GM19240 (cell line): ENCODE measurements around the gene PITPNC1.
"Not testable (repeated sequence)": the region's sequence is repeated elsewhere in the genome, so short reads cannot be mapped to it uniquely, and the experiment has no call there.

Experiments used
- DNase-seq: peaks from one replicate; pipeline ENCODE4 v3.0.0; 2011; ENCODE audit warnings: low spot score; ENCODE audit not compliant: insufficient read length

PITPNC1 gene

DNA sequence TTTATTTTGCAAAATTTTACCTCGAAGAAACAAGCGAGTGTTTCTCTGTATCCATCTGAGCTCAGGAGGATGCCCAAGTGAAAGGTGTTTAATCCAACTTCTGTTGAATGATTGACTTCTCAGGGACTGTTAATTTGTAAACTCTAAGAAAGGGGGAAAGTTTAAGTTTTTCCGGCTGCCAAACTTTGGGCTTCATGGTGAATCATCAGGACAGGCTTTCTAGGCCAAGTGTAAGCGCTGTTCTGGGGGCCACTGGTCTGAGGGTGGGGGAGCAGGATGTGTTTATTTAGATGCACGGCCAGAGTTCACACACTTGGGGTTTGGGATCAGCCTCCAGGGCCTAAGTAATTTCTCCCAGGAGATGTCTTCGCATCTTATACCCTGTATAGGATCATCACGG is 110.4 kb downstream of the PITPNC1 start:
- DNase-seq = no peak

DNA sequence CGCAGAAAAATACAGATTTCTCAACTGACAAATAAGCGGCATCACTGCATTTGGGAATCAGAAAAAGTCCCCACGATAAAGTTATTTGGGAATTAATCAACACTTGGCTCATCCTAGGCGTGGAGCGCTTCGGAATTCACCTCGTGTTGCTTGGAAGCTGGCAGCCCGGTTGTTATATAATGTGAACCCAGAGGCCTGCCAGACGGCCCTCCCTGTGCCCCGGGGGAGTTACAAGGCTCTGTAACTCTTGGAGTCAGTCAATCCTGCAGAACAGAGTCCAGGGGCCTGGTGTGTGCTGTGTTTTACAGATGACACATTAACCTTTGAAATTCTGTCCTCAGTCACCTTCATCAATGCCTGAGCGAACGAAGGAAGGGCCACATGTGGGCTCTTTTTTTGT is 111.1 kb downstream of the PITPNC1 start:
- DNase-seq = no peak

DNA sequence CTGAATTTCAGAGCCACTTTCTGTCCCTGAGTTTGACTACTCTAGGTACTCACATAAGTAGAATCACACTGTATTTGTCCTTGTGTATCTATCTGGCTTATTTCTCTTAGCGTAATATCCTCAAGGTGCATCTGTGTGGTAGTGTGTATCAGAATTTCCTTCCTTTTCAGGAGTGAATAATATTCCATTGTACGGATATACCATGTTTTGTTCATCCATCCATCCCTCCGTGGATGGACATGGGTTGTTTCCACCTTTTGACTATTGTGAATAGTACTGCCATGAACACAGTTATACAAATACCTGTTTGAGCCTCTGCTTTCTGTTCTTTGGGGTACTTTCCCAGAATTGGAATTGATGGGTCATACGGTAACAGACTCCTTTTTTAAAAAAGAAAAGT is 111.7 kb downstream of the PITPNC1 start:
- DNase-seq = no peak

DNA sequence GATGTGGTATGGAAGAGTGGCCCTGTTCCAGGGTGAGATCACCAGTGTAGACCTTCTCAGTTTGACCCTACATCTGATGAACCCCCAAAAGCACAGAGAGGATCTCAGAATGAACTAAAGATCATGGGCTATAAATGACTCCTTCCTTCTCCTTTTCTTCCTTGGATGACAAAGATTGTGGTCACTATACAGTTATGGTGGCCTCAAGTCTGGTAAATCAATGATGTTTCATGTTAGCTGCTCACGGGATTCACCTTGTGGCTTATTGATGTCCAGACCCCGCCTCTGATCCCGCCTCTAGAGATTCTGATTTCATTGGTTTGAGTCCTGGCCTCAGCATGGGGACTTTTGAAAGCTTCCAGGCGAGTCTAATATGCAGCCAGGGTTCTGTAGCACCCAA is 112.2 kb downstream of the PITPNC1 start:
- no peak for DNase-seq

DNA sequence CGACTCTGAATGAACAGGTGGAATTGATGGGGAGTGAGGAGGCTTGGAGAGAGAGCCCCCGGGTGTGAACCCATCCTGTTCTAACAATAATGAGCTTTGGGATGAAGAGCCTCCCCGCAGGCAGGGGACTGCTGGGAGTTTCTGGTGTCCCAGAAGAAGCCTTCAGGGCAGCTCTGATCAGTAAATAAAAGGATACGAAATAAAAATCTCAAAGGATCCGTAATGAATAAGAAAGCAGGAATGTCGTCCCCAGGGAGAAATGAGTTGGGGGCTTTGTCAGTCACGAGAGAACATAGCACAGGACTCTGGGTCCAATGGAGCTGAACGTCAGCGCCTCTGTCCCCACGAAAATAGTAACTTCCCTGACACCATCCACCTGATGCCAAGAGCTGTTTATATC is 113.4 kb downstream of the PITPNC1 start:
- DNase-seq = no peak

DNA sequence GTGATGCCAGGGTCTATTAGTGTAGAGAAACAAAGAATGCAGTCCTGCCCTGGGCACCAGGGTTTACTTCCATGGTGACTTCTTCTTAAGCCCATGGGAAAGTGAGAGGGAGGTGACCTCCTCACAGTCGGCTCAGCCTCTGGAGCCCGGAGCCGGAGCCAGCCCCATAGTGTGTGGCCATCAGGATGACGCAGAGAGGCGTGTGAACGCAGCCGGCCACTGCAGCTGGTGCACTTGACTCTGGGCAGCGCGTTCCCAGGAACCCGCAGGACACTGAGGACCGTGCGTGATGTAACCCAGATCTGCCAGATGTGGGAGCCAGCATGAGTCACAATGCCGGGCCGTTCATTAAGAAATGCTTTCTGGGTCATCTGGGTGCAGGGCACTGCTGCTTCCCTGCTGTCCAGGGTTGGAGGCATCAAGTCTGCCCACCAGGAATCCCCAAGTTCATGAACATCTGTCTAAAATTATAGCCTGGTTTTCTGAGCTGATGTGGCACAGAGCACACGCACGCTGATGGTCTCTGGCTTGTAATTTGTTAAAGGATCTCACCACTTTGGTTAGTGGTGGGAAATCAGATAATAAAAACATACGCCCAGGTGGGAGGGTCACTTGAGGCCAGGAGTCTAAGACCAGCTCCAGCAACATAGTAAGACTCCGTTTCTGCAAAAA is 114.1 kb downstream of the PITPNC1 start:
- no peak for DNase-seq

DNA sequence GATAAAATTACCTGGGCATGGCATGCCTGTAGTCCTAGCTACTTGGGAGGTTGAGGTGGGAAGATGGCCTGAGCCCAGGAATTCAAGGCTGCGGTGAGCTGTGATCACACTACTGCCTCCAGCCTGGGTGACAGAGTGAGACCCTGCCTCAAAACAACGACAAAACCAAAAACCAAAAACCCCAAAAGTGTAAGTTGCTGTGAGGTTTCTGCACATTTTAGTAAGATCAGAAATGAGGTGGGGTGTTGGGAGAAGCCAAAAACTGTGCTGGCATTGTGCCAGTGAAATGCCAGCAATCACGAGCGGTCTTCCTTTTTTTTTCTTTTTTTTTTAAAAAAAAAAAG is 114.6 kb downstream of the PITPNC1 start:
- DNase-seq = no peak

DNA sequence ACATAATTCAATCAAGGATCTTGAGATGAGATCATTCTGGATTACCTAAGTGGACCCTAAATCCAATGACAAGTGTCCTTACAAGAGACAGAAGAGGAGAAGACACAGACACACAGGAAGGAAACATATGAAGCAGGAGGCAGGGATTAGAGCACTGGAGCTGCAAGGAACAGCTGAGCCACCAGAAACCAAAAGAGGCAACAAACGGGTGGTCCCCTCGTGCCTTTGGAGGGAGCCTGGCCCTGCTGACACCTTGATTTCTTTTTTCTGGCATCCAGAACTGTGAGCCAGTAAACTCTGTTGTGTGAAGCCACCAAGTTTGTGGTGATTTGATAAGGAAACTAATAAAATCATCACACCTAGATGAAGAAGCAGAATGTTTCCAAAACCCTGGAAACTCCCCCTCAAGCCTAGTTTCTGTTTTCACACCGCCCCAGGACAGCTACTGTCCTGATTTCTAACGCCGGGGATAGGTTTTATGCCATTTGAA is 115.2 kb downstream of the PITPNC1 start:
- no peak for DNase-seq

DNA sequence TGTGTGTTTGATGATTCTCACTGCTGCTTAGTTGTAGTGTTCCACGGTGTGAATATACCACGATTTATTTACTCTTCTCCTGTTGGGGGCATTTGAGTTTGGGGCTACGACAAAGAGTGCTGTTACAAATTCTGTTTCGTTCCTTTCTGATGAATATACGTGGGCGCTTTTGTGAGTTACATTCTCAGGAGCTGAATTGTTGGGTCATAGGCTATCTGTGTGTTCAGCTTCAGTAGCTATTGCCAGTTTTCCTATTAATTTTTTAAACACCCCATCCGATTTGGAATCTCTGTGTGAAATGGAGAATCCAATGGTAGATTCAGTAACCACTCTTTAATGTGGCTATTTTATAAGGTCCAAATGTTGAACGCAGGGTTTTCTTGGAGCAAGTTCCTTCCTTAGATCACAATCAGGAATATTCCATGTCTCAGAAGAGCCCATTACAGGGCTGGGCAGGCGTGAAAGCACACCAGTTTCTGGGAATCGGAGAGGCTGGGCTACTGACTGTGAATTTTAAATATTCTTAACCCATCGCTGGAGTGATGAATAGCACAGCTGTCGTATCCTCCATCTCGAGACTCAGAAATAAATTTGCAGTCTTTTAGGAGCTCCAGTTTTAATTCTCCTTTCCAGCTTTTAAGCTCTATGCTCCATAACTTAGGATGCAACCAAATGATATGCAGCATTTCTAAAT is 115.9 kb downstream of the PITPNC1 start:
- DNase-seq = no peak

- DNase-seq = no peak
Observed at GRCh38 chr17:67493812-67494211, 116.7 kb downstream of the PITPNC1 start.

DNA sequence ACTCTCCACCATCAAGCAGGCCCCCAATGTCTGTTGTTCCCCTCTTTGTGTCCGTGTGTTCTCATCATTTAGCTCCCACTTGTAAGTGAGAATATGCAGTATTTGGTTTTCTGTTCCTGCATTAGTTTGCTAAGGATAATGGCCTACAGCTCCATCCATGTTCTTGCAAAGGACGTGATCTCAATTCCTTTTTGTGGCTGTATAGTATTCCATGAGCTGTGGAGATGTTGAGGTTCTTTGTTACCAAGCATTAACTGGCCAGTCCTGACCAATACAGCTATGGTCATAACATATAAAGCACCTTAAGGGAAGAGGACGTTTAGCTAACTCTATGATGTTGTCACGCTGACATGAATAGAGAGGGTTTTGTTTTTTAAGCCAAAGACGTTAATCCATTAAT is 118.5 kb downstream of the PITPNC1 start:
- DNase-seq = not testable (repeated sequence)

DNA sequence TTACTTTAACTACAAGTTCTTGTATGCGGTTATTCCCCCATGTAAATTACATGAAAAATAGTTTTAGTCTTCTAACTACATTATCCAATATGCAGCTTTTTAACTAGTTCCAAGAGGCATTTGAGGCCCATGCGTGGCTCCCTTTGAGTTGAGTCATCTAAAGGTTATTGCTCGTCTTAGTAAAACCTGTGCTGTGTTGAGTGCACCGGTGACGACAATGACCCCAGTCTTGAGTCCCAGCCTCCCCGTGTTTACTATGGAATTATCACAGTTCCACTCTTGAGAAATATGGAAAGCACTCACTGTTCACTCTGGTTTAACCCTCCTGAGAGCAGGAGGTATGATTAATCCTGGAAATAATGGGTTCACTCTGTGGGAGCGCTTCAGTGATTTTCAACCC is 119.2 kb downstream of the PITPNC1 start:
- DNase-seq = no peak

DNA sequence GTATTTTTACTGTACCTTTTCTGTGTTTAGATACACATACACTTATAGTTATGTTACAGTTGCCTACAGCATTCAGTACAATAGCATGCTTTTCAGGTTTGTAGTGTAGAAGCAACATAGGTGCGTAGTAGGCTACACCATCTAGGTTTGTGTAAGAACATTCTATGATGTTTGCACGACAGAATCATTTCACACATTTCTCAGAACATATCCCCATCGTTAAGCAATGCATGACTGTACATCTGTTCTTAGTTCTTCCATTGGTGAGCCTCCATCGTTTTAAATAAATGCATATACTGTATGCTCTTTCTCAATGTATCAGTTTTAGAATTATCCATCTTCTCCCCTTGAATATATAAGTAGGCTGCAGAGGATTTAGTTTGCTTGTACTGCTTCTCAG is 122.6 kb downstream of the PITPNC1 start:
- no peak for DNase-seq

GRCh38 chr17:67500261-67500660 is 123.2 kb downstream of the PITPNC1 start:
- no peak for DNase-seq

DNA sequence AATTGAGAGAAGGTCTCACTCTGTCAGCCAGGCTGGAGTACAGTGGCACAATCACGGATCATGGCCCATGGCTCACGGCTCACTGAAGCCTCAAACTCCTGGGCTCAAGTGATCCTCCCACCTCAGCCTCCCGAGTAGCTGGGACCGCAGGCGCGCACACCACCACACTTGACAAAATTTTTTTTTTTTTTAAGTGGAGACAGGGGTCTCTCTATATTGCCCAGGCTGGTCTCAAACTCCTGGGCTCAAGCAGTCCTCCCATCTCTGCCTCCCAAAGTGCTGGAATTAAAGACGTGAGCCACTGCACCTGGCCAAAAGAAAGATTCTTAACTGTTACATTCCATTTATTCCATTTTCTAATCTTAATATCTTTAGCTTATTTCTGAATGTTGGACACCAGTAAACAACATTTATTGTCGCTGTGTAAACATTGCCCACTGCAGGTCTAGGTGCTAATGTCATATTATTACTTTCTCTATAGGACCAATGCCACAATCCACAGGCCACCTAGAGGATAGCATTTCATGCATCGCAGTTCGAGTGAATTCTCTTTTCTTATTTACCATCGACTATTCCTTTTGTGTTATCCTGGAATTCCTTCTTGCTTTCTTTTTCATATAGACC is 123.7 kb downstream of the PITPNC1 start:
- no peak for DNase-seq

GRCh38 chr17:67502151-67502550 is 125.1 kb downstream of the PITPNC1 start:
- DNase-seq = no peak

DNA sequence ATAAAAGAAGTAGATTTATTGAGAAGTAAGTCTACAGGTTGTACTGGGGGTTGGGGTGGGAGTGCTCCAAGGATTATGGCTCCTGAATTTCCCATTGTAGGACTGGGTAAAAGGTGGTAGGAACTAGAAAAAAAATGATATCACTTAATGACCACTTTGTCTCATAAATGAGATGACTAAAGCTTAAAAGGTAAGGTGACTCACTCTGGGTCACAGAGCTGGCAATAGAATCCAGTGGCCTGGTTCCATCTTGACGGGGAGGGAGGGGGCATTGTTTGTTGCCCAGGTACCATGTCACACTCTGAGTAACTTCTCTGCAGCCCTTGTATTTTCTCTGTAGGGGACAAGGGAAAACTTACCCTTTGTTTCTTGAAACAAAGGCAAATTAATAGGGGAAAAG is 126.1 kb downstream of the PITPNC1 start:
- no peak for DNase-seq

DNA sequence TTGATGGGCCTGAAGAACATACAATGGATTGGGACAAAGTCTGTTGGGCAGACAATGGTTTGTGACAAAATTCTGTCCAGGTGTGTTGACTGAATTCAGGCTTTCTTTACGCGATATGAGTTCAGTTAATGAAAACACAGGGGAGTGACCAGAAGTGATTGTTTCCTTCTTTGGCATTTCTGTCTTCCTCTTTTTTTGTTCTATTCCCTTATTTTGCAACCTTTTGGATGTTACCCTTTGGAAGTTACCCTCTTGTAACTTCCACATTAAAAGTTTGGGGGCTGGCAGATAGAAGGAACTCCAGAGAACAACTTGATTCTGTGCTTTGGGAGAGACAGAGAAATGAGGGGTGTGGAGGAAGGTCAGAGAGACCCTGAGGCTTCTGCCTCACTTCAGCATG is 126.7 kb downstream of the PITPNC1 start:
- no peak for DNase-seq

DNA sequence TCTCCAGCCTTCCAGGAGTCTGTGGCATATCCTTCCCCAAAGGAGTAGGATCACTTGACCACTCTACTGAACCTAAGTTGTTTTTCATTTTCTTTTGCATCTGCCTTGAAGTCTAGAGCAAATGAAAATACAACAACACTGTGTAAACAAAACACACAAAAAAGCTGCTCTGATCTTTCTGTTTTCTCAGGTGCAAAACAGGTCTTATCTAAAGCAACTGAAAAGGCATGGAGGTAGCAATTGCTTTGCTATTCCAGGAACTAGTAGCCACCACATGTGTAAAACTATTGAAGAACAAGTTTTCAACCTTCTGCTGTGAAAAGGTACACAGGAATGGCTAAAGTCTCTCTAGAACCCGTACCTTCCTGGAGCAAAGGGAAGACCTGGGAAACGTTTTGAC is 127.1 kb downstream of the PITPNC1 start:
- no peak for DNase-seq

DNA sequence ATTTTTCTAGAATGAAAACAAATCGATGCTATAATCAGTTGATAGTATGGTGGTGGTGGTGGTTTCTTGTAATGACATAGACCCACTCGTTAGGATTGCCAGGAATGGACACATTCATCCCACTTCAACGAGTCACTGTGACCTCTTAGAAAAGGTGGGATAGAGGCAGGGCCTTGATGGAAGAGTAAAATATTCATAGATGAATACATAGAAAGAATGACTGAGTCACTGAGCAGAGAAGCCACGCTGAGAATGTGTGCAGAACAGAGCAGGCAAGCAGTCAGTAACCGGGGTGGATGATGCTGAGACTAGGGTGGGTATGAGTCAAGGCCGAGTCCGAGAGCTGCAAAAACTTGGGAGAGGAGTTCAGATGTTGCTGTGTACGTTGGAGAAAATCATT is 129.9 kb downstream of the PITPNC1 start:
- DNase-seq = no peak

GRCh38 chr17:67509390-67510287 is 132.6 kb downstream of the PITPNC1 start:
- DNase-seq = no peak

DNA sequence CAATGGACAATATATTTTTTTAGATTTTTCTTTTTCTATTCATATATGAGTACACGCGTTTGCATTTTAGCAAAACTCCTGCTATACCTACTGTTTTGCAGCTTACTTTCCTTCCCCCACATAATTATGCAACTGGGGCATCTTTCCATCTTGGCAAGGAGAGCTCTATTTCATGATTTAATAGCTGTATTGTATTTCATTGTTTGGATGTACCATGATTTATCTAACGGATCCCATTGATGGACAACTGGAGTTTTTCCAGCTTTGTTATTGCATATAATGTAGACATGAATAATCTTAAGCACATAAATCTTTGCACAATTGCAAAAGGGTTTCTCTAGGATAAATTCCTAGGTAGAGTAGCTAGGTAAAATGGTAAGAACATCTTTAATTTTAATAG is 133.9 kb downstream of the PITPNC1 start:
- no peak for DNase-seq
